NCI-H1436 treated with DMSO at 0.1 percent for 48 hours (cell line): Measurements from ENCODE around the gene ZNF574.

Experiments used
- DNase-seq: peaks from one replicate; lab custom pipeline; 2025; lab: John Stamatoyannopoulos, UW

ZNF574 gene

DNA sequence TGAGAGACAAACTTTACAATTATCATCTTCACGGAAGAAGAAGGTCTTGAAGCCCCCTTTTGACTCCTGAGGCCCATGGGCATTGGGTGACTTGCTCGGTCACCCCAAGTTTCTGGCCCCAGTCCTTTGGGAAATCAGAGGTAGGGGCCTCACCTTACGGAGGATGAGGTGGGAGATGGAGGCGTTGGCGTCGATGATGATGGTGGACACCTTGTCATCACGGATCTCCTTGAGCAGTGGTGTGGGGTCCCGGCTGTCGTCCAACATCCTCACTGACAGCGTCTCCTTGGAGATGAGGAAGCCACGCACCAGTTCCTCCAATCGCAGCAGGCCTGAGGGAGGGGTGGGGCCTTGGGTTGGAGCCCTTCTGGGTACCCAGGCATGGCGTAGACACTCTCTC, 16.8 kb upstream of the ZNF574 start:
- DNase-seq: no peak

GRCh38 chr19:42060117-42060516, 15.8 kb upstream of the ZNF574 start:
- DNase-seq: no peak

DNA sequence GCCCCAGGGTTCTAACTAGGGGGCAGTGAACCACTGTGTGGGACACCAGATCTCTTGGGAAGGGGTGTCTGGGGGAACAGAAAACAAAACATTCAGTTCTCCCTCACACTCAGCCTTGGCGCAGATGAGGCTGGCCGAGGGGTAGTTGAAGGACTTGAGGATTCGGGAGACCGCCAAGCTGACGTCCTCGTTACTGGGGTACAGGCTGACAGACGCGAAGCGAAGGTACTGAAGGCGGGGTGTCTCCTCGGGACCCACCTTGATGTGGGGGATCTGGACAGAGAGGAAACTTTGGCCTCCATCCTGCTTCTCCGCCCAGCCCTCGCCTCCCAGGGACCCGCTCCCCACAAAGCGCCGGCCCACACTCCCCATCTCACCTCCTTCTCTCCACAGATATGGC, 13.6 kb upstream of the ZNF574 start:
- no peak for DNase-seq

DNA sequence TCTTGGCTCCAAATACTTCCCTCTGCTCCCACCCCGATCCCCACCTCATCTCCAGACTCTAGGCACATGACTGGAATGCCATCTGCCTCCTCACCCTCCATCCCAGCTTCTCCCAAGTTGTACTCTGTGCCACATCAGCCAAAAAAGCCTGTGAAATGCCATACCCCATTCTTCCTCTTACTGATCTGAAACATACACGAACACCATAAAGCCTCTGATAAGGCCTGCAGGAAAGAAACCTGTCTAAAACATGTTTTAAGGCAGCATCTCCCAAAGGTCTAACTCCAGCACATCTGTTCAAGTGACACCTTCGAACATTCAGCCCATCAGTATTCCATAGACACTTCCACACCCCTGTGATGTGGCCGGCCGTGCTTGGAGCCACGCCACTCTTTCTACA, 11.5 kb upstream of the ZNF574 start:
- DNase-seq: no peak

GRCh38 chr19:42065051-42065450, 10.9 kb upstream of the ZNF574 start:
- DNase-seq: no peak

DNA sequence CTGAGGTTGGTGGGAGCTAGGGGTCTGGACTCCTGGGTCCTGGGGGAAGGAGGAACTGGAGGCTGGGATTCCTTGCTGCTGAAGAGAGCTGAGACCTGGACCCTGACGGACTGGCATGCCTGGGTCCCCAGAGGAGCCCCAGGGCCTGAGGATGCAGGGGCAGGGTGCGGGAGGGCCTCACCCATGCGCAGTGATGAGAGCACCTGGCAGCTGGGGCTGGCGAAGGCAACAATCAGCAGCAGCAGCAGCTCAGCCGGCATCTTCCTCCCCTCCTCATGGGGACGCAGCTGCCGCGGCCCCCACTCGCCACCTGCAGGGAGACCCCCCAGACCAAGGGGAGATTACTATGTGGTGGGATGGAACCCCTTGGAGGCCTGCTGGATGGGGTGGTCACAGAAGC, 10.5 kb upstream of the ZNF574 start:
- DNase-seq: no peak

DNA sequence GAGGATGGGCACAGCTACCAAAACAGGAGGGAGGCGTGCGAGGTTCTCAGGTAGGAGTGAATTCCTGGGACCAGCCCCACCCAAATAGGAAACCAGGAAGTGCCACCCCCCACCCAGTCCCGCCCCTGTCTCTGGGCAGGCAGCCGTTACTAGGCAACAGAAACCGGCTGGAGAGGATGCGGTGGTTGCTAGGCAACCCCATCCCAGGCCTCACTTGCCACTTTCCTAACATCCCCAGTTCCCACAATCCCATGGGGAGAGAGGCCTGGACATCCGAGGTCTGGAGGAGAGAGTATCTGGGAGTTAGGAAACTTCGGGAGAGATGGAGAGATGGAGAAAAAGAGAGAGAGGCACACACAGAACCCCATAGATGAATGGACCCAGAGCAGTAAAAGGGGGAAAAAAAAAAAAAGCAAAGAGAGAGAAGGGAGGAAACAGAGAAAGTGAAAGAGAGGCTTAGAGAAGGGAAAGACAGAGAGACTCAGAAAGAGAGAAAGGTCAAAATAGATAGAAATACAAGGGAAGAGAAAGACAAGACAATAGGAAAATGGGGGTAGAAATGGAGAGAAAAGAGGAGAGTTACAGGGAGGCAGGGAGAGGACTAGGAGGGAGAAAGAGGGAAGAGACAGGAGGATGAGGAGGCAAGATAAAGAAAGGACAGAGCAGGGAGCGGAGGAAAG, 9.8 kb upstream of the ZNF574 start:
- no peak for DNase-seq

GRCh38 chr19:42067315-42067888, 8.6 kb upstream of the ZNF574 start:
- no peak for DNase-seq

- DNase-seq: no peak
These were observed 7.6 kb upstream of the ZNF574 start for GRCh38 chr19:42068361-42068755.

DNA sequence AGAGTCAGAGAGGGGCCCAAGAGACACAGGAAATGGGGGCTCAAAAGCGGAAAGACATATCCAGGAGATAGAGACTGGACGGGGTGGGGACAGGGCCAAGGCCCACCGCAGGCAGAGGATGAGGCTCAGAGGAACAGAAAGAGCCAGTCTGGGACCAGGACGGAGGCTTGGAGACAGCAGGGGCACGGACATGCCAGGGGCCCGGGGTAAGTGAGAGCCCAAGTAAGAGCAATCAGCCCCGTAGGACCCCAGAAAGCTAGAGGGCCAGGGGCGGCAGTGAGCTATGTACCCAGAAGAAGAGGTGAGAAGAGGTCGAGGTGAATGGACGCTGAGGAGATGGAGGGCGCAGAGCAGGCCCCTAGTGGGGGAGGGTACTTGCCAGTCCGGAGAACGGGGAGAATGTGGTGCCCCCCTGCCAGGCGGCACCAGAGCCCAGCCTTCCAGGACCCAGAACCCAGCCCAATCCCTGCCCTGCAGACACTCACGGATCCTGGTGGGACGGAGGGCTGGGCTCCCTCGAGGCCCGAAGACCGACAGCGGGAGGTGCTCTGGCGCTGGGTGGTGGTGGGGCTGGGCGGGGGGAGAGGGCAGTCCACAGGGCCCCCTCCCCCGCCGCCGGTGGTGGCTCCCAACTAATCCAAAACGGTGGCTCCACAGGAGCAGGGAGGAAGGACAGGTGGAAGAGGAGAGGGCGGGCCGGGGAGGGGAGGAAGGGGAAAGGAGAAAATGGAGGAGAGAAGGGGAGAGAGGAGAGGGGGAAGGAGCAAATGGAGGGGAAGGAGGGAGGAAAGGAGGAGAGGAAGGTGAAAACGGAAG, 7.0 kb upstream of the ZNF574 start:
- DNase-seq: no peak

DNA sequence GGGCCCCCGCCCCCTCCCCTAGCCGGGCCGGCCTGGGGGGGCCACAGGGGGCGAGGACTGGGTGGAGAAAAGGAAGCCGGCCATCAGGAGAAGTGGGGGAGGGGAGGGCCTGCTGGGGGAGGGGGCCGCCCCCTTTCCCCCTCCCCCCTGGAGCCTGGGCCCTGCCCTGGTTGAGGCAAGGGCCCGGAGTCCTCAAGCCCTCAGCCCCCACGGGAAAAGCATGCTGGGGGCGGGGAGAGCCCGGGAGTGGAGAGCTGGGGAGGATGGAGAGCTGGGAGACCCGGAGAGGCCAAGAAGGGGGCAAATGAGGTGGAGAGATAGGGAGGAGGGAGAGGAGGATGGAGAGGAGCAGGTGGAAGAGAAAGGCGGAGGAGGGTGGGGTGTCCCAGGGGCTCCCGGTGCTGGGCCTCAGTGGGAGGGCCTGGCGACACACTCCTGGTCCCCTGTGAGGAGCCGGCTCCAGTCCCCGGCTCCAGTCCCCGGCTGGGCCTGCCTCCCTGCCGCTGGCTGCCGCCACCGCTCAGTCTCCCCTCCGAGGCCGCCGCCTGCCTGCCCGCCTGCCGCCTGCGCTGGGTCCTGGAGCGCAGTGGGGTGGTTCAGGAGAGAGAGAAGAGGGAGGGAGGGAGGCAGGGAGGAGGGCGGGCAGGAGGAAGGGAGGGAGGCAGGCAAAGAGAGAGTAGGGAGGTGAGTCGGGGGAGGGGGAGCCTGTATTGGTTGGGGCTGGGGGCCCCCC, 6.2 kb upstream of the ZNF574 start, which contains the start of gene GRIK5:
TSS of gene GRIK5 (minus strand) at position 588 of the 733 bp plus-strand sequence. CDS start 4,436 bp downstream, outside the sequence.
- DNase-seq: no peak

DNA sequence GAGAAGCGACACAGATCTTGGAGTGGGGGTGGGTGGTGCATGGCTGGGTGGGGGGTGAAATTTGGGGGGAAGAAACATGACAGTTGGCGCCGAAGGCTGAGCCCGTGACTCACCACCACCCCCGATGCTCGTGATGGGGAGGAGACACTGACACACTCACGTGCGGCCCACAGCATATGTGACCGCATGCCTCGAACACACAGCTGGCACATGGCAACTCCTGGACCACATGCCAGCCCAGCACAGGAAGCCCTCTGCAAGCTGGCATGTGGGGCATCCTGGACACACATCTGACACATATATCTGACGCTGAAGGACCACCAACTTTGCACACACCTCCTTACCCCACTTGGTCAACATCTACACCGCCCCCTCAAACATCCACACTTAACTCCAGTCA, 4.7 kb upstream of the ZNF574 start:
- no peak for DNase-seq

- DNase-seq: no peak
These were observed 1.2 kb upstream of the ZNF574 start for GRCh38 chr19:42074513-42075363.

GRCh38 chr19:42075364-42075615, 676 bp upstream of the ZNF574 start:
- no peak for DNase-seq

DNA sequence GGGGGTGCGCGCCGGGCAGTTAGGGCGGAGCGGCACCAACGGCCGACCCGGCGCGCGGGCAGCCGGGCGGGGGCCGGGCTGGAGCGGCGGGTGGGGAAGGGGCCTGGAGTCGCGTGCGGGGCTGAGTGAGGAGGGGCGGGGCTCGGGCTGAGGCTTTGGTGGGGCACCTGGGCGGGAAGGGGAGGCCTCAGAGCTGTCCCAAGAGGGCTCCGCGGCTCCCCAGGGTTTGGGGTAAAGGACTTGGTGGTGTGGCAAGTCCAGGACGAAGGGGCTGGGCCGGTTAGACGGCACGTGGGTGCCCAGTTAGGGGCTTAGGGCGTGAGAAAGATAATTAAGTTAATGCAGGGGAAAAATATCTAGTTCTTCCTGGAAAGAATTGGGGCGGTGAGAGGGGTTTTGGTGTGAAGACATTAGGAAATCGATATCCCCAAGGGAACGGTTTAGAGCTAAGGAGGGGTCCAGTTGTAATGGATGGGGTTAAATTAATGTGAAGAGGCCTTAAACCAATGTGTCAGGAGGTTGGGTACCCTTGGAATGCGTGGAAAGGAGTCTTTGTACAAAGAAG, 496 bp downstream of the ZNF574 start:
- DNase-seq: no peak

- DNase-seq: no peak
These were observed 2.1 kb downstream of the ZNF574 start for GRCh38 chr19:42078058-42078457.

GRCh38 chr19:42078538-42079275, 2.7 kb downstream of the ZNF574 start:
- no peak for DNase-seq

GRCh38 chr19:42079276-42079669, 3.3 kb downstream of the ZNF574 start:
- no peak for DNase-seq

GRCh38 chr19:42079886-42080763, 4.2 kb downstream of the ZNF574 start:
- no peak for DNase-seq
